ENCODE results near the gene PARVA. TPM values are rescaled to one million over a fixed set of nuclear protein-coding genes. Genes with fewer than 3 reads are reported as not detected.

The PARVA gene
- total and polyA plus RNA-seq, 2 of the 4 experiments (the other 2 are of a cell fraction), result 65.2 to 80.2 TPM

DNA sequence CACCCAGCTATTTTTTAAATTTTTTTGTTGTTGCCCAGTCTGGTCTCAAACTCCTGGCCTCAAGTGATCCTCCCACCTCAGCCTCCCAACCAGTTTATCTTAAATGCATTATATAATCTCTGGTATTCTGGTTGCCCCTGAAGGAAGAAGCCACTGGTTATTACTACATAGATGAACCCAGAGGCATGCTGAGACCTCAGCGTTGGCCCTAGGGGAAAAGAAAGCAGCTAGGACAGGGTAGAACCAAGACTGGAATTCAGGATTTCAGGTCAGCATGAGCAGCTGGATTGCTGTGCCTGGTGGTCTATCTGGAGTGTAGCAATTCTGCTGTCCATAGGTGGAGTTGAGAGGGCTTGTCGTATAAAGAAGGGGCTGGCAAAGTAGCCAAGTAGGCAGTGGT is 67.2 kb downstream of the PARVA start:
- Histone ChIP-seq H3K27ac (ENCODE audit: insufficient read depth, low read length) (no peak overlapping the region), H3K56ac (ENCODE audit: extremely low read depth, insufficient read depth, low read length) (no peak overlapping the region), H3K14ac (replicated peaks; ENCODE audit: low read depth, low read length) (no peak overlapping the region), H3K4me3 (ENCODE audit: insufficient read depth, low read depth, low read length) (no peak overlapping the region), H2AK9ac (replicated peaks; ENCODE audit: low read depth, low read length, poor library complexity) (no peak overlapping the region), H4K91ac (ENCODE audit: insufficient read depth, low read depth, low read length) (no peak overlapping the region), H2AFZ (replicated peaks; ENCODE audit: low read length, poor library complexity) (no peak overlapping the region), H3K23ac (ENCODE audit: low read depth, low read length) (no peak overlapping the region), H3K9me3 (ENCODE audit: control insufficient read depth, insufficient read depth, low read length) (no peaks in the 10 kb centered on the region), H3K9ac (ENCODE audit: low read depth, low read length) (no peak overlapping the region), H3K4ac (ENCODE audit: low read depth, low read length) (no peak overlapping the region), H3K4me1 (ENCODE audit: control insufficient read depth, insufficient read depth, low read length) (peaks cover 12% of the 10 kb centered on the region), H2BK120ac (ENCODE audit: low read depth, low read length) (no peak overlapping the region), H3K4me2 (ENCODE audit: low read depth, low read length) (no peak overlapping the region), H2BK20ac (ENCODE audit: low read depth, low read length) (no peak overlapping the region), H4K5ac (ENCODE audit: low read depth, low read length) (no peak overlapping the region), H3K36me3 (ENCODE audit: control insufficient read depth, insufficient read depth, low read length) (peaks cover 11% of the 10 kb centered on the region), H4K8ac (ENCODE audit: low read depth in 2 of 2, low read length in 2 of 2) (no peak overlapping the region), H2BK15ac (ENCODE audit: low read depth, low read length) (no peak overlapping the region), H4K20me1 (ENCODE audit: insufficient read depth, low read length) (peaks cover 51% of the 10 kb centered on the region), H2BK5ac (ENCODE audit: low read depth, low read length, poor library complexity, severe bottlenecking) (no peak overlapping the region), H3K79me1 (ENCODE audit: low read depth in 1 of 2, low read length in 2 of 2) (peaks cover 54 to 84% of the 10 kb centered on the region in 2 experiments), H2AK5ac (ENCODE audit: low read depth, low read length) (no peak overlapping the region), H3K9me1 (ENCODE audit: insufficient read depth, low read length) (peaks cover 23% of the 10 kb centered on the region), H3K18ac (ENCODE audit: low read depth, low read length) (no peak overlapping the region), H3K27me3 (ENCODE audit: control insufficient read depth, insufficient read depth, low read length) (no peaks in the 10 kb centered on the region)
- in situ Hi-C loops (cut with MboI; ENCODE audit: low sequenced_read_pairs), result no loop called here
- no peak for ATAC-seq (ENCODE audit: low read depth)
- intact Hi-C loops (cut with micrococcal nuclease), result no loop called here
- no peak for DNase-seq
- CTCF ChIA-PET, result interaction anchor here (0.6 kb wide), 1 partner anchor 455 kb away, joined by 3 read pairs; no protein-coding TSS in a partner anchor
- WGBS, 2 experiments (ENCODE audit: extremely low coverage in 2 of 2, insufficient read length in 1 of 2), result 88% methylated on average over 1 of the region's 2 CpGs; no CpG with 5 or more reads in 1 of the 2 experiments
- dilution Hi-C loops (cut with HindIII; ENCODE audit: low sequenced_read_pairs, unreplicated experiment), result no loop called here
- no TSS peak for BruUV-seq (replicated peaks)
- POLR2A ChIA-PET (ENCODE audit: unreplicated experiment), result no interaction called here
- TF ChIP-seq MAZ (IDR thresholded peaks at IDR 0.05; ENCODE audit: borderline replicate concordance, low read depth, low read length) (no peak), RFX5 (IDR thresholded peaks at IDR 0.05; ENCODE audit: low read depth, low read length) (no peak), BHLHE40 (IDR thresholded peaks at IDR 0.05; ENCODE audit: low read depth, low read length) (no peak), MAFK (IDR thresholded peaks at IDR 0.05; ENCODE audit: low read depth, low read length) (no peak), RAD21 (IDR thresholded peaks at IDR 0.05; ENCODE audit: low read length) (no peak), FOS (IDR thresholded peaks at IDR 0.05; ENCODE audit: low read depth, low read length) (no peak), RCOR1 (IDR thresholded peaks at IDR 0.05; ENCODE audit: insufficient replicate concordance, low read length) (no peak), CHD1 (IDR thresholded peaks at IDR 0.05; ENCODE audit: low read depth, low read length) (no peak), POLR2A (IDR thresholded peaks at IDR 0.05; ENCODE audit: low read depth, low read length) (no peak)
- TF ChIP-seq, protein P1, sequence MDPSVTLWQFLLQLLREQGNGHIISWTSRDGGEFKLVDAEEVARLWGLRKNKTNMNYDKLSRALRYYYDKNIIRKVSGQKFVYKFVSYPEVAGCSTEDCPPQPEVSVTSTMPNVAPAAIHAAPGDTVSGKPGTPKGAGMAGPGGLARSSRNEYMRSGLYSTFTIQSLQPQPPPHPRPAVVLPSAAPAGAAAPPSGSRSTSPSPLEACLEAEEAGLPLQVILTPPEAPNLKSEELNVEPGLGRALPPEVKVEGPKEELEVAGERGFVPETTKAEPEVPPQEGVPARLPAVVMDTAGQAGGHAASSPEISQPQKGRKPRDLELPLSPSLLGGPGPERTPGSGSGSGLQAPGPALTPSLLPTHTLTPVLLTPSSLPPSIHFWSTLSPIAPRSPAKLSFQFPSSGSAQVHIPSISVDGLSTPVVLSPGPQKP (IDR thresholded peaks at IDR 0.05; ENCODE audit: borderline replicate concordance, low read depth, low read length), result no peak
- TF ChIP-seq, protein P2, sequence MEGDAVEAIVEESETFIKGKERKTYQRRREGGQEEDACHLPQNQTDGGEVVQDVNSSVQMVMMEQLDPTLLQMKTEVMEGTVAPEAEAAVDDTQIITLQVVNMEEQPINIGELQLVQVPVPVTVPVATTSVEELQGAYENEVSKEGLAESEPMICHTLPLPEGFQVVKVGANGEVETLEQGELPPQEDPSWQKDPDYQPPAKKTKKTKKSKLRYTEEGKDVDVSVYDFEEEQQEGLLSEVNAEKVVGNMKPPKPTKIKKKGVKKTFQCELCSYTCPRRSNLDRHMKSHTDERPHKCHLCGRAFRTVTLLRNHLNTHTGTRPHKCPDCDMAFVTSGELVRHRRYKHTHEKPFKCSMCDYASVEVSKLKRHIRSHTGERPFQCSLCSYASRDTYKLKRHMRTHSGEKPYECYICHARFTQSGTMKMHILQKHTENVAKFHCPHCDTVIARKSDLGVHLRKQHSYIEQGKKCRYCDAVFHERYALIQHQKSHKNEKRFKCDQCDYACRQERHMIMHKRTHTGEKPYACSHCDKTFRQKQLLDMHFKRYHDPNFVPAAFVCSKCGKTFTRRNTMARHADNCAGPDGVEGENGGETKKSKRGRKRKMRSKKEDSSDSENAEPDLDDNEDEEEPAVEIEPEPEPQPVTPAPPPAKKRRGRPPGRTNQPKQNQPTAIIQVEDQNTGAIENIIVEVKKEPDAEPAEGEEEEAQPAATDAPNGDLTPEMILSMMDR (conservative IDR thresholded peaks at IDR 0.05; ENCODE audit: low read depth, low read length), result no peak
